Measurements from ENCODE around the gene KCNIP4.

Gene KCNIP4

DNA sequence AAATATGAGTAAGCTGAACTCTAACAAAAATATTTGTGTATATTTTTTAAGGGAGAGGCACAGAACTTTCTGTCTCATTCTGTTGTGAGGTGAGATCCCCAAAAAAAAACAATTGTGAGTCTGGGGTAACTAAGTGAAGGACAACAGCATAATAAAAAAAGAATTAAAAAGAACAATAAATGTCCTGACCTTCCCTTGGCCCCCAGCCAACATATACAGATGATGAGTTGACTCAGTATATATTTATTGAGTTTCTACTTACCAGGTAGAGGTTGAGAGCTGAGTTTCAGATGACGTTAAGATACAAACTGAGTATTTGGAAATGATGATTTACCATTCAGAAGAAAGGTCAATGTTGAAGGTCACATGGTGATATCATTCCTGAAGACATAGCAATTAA lies 239.5 kb downstream of the KCNIP4 start:
- TF ChIP-seq, protein P1, sequence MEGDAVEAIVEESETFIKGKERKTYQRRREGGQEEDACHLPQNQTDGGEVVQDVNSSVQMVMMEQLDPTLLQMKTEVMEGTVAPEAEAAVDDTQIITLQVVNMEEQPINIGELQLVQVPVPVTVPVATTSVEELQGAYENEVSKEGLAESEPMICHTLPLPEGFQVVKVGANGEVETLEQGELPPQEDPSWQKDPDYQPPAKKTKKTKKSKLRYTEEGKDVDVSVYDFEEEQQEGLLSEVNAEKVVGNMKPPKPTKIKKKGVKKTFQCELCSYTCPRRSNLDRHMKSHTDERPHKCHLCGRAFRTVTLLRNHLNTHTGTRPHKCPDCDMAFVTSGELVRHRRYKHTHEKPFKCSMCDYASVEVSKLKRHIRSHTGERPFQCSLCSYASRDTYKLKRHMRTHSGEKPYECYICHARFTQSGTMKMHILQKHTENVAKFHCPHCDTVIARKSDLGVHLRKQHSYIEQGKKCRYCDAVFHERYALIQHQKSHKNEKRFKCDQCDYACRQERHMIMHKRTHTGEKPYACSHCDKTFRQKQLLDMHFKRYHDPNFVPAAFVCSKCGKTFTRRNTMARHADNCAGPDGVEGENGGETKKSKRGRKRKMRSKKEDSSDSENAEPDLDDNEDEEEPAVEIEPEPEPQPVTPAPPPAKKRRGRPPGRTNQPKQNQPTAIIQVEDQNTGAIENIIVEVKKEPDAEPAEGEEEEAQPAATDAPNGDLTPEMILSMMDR (IDR thresholded peaks at IDR 0.05; ENCODE audit: insufficient read depth, low read length, missing control alignments): no peak
- DNase-seq (ENCODE audit: low read depth, low spot score): no peak
- CTCF ChIA-PET: no interaction called here
- no peak overlapping the region for H3K4me3 ChIP-seq (ENCODE audit: low read depth, low read length)
- POLR2A ChIA-PET: no interaction called here

DNA sequence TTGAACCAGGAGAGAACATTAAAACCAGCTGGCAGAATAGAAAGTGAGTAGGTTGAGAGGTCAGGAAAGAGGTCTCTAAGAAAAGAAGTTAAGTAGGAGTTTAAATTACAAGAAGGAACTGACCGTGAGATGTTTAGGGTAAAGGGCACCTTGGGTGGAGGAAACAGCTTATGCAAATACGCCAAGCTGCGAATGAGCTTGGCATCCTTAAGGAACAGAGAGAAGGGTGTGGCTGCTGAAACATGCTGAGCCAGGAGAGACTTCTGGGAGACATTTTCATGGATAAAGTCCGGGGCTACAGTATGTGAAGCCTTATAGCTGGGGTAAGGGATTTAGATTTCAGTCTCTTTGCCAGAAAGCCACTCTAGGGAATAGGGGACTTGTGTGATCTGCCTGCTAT lies 249.1 kb downstream of the KCNIP4 start:
- DNase-seq (ENCODE audit: low read depth, low spot score): no peak
- ChIA-PET POLR2A (no interaction called here), CTCF (no interaction called here)
- no peak overlapping the region for H3K4me3 ChIP-seq (ENCODE audit: low read depth, low read length)
- TF ChIP-seq, protein P1 (IDR thresholded peaks at IDR 0.05; ENCODE audit: insufficient read depth, low read length, missing control alignments): no peak

DNA sequence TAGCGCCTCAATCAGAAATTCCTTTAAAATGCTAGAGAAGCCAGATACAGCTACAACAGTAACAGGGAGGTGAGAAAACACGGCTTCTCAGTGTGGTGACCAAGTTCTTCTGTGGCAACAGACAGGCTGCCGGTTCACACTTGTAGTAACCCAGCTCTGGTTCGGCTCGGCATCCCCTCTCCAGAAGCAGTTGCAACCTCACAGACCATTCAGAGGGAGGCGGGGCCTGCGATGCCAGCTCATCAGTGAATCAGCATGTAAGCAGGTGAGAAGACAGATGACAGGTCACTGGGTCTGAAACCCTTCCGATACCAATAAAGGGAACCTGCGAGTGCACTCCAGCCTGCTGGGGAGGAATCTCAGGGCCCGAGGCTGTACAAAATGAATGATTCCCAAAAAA lies 251.0 kb downstream of the KCNIP4 start:
- TF ChIP-seq, protein P1 (IDR thresholded peaks at IDR 0.05; ENCODE audit: insufficient read depth, low read length, missing control alignments): no peak
- ChIA-PET CTCF (no interaction called here), POLR2A (no interaction called here)
- DNase-seq (ENCODE audit: low read depth, low spot score): no peak
- no peak overlapping the region for H3K4me3 ChIP-seq (ENCODE audit: low read depth, low read length)

- no peak overlapping the region for H3K4me3 ChIP-seq (ENCODE audit: low read depth, low read length)
- no peak for DNase-seq (ENCODE audit: low read depth, low spot score)
- TF ChIP-seq, protein P1 (IDR thresholded peaks at IDR 0.05; ENCODE audit: insufficient read depth, low read length, missing control alignments): no peak
- ChIA-PET CTCF (no interaction called here), POLR2A (no interaction called here)
Observed at GRCh38 chr4:21695141-21695540, 253.4 kb downstream of the KCNIP4 start.

- H3K4me3 ChIP-seq (ENCODE audit: low read depth, low read length): no peak overlapping the region
- DNase-seq (ENCODE audit: low read depth, low spot score): no peak
- TF ChIP-seq, protein P1 (IDR thresholded peaks at IDR 0.05; ENCODE audit: insufficient read depth, low read length, missing control alignments): no peak
- CTCF ChIA-PET: no interaction called here
- POLR2A ChIA-PET: no interaction called here
Observed at GRCh38 chr4:21692241-21692640, 256.3 kb downstream of the KCNIP4 start.

DNA sequence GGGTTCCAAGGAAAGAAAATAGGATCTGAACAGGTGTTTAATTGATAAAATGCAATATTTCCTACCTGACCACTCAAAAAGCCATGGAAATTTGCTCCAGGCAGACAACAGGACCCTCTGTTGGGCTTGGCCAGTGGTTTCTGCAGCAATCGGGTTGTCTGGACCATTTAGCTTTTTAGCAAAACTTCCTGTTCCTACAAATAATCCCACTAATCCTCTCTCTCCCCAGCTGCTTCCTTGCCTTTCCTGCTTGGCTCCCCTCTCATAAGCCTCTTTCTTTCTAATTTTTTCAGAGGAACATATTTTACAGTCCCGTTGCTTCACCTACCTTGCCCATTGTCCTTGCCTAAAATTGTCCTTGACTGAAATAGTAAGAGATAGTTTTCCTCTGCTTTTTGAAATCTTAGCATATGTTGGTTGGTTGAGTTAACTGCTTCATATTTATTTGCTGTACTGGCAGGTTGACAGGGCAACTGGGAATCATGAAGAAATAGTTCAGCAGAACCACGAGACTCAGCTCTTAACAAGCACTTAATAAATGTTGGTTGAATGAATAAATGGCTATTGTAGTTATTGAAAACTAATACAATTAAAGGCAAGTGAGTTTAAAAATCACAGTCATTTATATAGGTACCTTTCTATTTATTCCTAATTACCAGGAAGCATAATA lies 259.8 kb downstream of the KCNIP4 start:
- CTCF ChIA-PET: no interaction called here
- TF ChIP-seq, protein P1 (IDR thresholded peaks at IDR 0.05; ENCODE audit: insufficient read depth, low read length, missing control alignments): no peak
- DNase-seq (ENCODE audit: low read depth, low spot score): no peak
- POLR2A ChIA-PET: no interaction called here
- no peak overlapping the region for H3K4me3 ChIP-seq (ENCODE audit: low read depth, low read length)
